Measurements from ENCODE around the gene CEP350.

The CEP350 gene

GRCh38 chr1:179939941-179940340 is 14.7 kb upstream of the CEP350 start:
- DNase-seq (ENCODE audit: low read depth), result no peak
- no peak overlapping the region for H3K4me3 ChIP-seq (ENCODE audit: low read length)
- no peak for TF ChIP-seq CTCF (conservative IDR thresholded peaks at IDR 0.05; ENCODE audit: low read depth, low read length)

GRCh38 chr1:179941454-179941853 is 13.2 kb upstream of the CEP350 start:
- no peak for DNase-seq (ENCODE audit: low read depth)
- no peak for TF ChIP-seq CTCF (conservative IDR thresholded peaks at IDR 0.05; ENCODE audit: low read depth, low read length)
- H3K4me3 ChIP-seq (ENCODE audit: low read length), result no peak overlapping the region

- no peak for TF ChIP-seq CTCF (conservative IDR thresholded peaks at IDR 0.05; ENCODE audit: low read depth, low read length)
- H3K4me3 ChIP-seq (ENCODE audit: low read length), result no peak overlapping the region
- no peak for DNase-seq (ENCODE audit: low read depth)
These were observed 4.0 kb upstream of the CEP350 start for GRCh38 chr1:179950651-179951050.

GRCh38 chr1:179951383-179952144 is 3.0 kb upstream of the CEP350 start:
- TF ChIP-seq CTCF (conservative IDR thresholded peaks at IDR 0.05; ENCODE audit: low read depth, low read length), result no peak
- no peak overlapping the region for H3K4me3 ChIP-seq (ENCODE audit: low read length)
- no peak for DNase-seq (ENCODE audit: low read depth)

DNA sequence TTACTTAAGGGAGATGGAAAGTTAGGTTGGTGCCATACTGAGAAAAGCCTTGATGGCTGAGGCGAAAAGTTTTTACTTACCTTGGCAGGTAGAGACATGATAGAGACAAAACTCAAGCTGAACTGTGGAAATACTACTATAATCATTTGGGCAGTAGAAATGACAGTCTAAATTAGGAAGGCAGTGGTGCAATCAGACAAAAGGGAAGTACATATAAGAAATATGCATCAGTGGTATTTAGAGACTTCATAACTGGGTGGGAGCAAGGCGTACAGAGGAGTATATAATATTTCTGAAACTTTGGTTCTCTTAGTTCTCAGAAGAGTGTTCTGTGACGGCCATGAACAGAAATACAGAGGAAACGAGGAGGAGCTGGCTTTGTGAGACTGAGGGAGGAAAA is 2.4 kb upstream of the CEP350 start:
- no peak overlapping the region for H3K4me3 ChIP-seq (ENCODE audit: low read length)
- TF ChIP-seq CTCF (conservative IDR thresholded peaks at IDR 0.05; ENCODE audit: low read depth, low read length), result no peak

GRCh38 chr1:179953974-179954492 is 577 bp upstream of the CEP350 start:
- no peak for DNase-seq (ENCODE audit: low read depth)
- peak overlapping the region; percentile 91 for H3K4me3 ChIP-seq (ENCODE audit: low read length)
- TF ChIP-seq CTCF (conservative IDR thresholded peaks at IDR 0.05; ENCODE audit: low read depth, low read length), result peak; percentile 26

More for the DNA sequence above, 2.4 kb upstream of the CEP350 start:
- no peak for DNase-seq (ENCODE audit: low read depth)

DNA sequence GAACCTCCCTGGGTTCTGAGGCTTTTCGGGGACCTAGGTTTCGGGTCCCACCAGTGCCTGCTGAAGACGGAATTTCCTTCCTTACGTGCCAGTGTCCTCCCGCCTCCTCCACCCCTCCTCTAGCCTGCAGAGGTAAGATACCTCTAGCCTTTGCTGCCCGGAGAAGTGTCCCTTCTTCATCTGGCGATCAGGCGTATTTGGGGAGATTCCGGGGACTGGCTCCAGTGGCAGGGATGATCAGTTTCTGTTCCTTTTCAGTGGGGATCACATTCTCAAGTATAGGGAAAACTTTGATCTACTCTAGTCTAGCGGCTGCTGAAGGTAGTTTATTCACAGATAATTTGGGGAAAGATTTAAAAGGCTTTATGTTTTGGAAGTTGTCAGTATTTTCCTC is 674 bp downstream of the CEP350 start:
- H3K4me3 ChIP-seq (ENCODE audit: low read length), result peak overlapping the region; percentile 91
- TF ChIP-seq CTCF (conservative IDR thresholded peaks at IDR 0.05; ENCODE audit: low read depth, low read length), result no peak
- no peak for DNase-seq (ENCODE audit: low read depth)

All from retinal pigment epithelial cell (primary cell).